GM15510 (cell line): ENCODE measurements around the gene CYSTM1.

Experiments
- POLR2A ChIP-seq: IDR thresholded peaks from 3 replicates; pipeline ENCODE4 v1.6.1; 2011; ENCODE audit warnings: borderline replicate concordance; ENCODE audit not compliant: insufficient read length; ENCODE audit errors: extremely low read depth

The CYSTM1 gene

DNA sequence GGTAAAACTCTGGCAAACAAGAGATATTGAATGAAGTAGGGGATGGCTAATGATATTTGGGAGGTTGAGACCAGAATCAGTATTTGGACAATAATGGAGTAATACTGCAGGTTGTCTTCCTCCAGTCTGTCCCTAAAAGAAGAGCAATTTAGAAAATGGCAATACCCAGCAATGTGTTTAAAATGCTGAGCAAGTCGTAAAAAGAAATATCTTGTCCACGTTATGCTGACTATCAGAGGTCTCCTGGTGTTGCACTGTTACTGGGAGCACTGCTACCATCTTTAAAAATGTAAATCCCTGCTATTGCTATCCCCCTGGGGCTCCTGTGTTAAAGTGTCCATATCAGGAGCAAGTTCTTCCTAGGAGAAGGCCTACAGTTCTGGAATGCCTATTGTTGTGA lies 10.4 kb downstream of the CYSTM1 start:
- no peak for TF ChIP-seq POLR2A

- TF ChIP-seq POLR2A = no peak
These were observed 11.3 kb downstream of the CYSTM1 start for GRCh38 chr5:140186267-140186671.

- TF ChIP-seq POLR2A = no peak
These were observed 14.3 kb downstream of the CYSTM1 start for GRCh38 chr5:140189253-140189652.

DNA sequence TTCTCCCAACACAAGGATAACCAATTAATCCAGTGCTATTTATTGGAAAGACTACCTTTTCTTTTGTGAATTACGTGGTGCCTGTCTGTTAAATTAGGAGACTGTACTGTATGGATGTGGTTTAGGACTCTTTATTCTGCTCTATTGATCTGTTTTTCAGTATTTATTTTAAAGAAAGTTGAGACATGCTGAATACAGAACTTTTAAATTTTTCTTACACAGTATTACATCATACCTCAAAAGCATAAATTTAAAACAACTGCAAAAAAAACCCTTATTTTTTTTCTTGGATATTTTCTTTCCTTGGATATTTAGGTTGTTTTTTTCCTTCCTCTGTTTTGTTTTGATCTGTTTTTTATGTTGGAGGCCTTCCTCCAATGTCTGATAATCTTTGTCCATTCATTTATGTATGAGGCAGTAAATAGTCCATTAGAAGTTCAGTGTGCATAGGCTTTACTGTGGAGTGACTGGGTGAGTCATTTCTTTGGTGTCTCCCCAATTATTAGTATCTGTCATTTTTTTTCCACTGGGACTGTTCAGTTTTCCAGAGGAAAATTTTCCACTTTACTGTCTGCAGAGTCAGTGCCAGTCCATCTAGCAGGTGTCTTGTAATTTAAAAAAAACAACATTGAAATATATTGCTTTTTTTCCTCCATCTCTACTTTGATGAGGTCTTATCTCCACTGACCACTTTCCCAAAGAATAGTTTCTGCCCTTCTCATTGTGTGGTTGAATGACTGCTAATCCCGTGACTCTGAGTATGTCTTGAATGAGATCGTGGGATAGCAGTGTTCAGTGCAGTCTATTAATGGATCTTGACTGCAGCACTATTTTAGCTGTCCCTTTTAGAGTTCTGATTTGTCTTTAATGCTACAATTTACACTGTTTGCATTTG lies 15.2 kb downstream of the CYSTM1 start:
- no peak for TF ChIP-seq POLR2A

GRCh38 chr5:140190872-140191218 lies 15.9 kb downstream of the CYSTM1 start:
- TF ChIP-seq POLR2A = no peak

- TF ChIP-seq POLR2A = no peak
These were observed 17.9 kb downstream of the CYSTM1 start for GRCh38 chr5:140192715-140193430.

DNA sequence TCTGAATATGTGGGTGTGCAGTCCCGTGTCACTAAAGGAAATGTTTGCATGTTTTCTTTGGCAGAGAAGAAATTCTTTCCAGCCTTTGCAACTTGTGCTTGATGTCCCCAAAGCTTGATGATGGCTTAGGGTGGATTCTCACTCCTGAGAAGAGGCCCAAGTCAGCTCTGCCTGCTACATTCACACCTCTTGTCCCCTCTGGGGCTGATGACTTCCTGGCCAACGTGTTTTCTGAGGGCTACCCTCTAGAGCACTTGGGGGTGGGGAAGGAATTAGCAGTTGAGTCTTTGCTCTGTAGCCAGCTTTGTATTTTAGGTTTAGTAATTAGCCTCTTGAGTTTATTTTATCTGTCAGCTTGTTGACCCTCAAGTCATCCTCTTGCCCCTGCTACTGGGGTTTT lies 19.7 kb downstream of the CYSTM1 start:
- TF ChIP-seq POLR2A = no peak

DNA sequence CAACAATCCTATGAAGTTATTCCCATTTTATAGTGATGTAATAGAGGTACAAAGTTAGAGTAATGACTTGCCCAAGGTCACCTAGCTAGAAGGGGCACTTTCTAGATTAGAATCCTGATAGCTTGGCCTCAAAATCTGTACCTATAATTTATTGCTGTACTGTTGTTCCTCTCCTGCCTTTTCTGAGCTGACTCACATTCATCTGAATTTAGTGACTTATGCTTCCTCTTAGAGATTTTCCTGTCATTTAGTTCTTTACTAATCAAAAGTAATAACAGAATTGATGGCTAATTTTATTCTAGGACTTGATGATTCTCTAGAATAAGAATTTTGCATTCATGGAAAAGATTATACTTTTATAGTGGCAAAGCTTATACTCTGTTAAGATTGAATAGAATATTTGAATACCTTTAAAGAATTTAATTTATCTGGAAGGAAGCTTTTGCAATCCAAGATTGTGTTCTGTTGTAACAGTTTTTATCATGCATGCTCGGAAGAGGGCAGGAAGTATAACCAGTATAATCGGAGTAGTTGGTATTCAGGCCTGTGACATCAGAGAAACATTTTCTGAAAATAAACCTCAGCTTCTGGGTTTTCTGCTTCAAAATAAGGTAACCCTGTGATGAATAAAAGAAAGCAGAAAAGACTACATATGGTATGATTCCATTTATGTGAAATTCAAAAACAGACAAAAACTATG lies 21.3 kb downstream of the CYSTM1 start:
- TF ChIP-seq POLR2A = no peak

DNA sequence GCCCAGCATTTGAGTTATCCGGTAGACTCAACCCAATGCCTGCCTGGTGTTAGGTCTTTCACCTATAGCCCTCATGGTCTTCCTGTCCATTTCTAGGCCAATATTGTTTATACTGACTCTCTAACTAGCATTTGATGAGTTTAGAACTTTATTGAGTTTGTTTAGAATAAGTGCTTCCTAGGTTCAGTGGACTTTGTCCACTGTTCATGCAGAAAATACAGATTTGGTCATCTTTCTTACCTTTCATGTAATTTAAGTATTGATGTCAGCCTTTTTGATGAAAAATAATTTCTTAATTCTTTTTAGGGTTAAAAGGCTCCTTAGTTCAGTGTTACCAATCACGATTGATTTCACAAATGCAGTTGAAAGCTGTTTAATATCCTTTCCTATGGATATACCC lies 22.0 kb downstream of the CYSTM1 start:
- no peak for TF ChIP-seq POLR2A

GRCh38 chr5:140202078-140202477 lies 27.1 kb downstream of the CYSTM1 start:
- no peak for TF ChIP-seq POLR2A

GRCh38 chr5:140202610-140203009 lies 27.6 kb downstream of the CYSTM1 start:
- TF ChIP-seq POLR2A = no peak

GRCh38 chr5:140205216-140205615 lies 30.2 kb downstream of the CYSTM1 start:
- TF ChIP-seq POLR2A = no peak

DNA sequence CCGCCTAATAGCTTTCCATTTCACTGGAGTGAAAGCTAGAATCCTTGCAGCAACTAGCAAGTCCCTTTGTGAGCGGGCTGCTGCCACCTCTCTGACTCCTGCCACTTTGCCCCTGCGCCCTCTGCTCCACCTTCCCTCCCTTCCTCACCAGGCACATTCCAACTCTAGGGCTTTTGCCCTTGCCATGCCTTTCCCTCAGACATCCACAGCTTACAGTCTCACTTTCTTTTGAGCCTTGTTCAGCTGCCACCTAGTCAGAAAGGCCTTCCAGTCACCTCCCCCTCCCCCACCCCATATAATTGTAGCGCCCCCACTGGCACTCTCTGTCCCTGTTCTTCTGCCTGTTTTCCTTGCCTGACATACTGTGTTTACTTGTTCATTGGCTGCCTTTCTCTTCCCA lies 31.0 kb downstream of the CYSTM1 start:
- TF ChIP-seq POLR2A = no peak

DNA sequence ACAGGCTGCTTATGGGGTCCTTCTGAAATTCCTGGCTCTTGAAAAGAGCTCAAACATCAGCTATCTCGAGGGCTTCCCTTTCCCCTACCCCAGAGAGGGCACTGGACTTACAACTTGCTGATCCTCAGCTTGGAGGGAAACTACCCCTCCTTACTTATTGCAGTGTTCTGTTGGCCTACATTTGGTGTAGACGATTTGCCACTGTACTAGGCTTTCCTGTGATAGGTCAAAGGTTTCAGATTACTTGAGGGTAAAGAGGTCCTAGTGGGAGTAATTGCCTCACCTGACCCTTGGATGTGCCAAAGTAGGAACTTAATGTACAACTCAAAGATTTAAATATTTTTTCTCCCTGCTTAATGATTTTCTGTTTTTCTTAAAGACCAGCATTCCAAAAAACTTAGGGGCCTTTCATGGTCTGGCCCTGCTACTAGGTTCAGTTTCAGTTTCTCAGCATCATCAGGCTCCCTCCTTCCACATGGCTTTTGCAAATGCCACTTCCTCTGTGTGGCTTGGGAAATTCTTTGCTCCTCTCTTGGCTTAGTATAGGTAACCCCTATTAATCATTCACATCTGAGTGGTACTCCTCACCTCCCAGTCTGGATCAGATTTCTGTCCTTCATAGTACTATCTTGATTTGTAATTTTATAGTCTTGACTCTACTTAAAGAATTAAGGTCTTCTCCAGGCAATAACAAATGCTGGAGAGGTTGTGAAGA lies 32.4 kb downstream of the CYSTM1 start:
- no peak for TF ChIP-seq POLR2A

GRCh38 chr5:140208065-140208464 lies 33.1 kb downstream of the CYSTM1 start:
- TF ChIP-seq POLR2A = no peak

- TF ChIP-seq POLR2A = no peak
These were observed 38.5 kb downstream of the CYSTM1 start for GRCh38 chr5:140213370-140213983.
